ENCODE data around the gene MACROD2. TPM values are rescaled to one million over a fixed set of nuclear protein-coding genes. Genes with fewer than 3 reads are reported as not detected.

The MACROD2 gene
- total and polyA plus RNA-seq, 2 experiments from 2014 or later = 2.8 to 4.3 TPM

- 0 out of 3 replicates have a peak, but pooled peaks cover 5% of the 10 kb centered on the region for H3K4me1 Mint-ChIP-seq
- H2AFZ ChIP-seq = no peak overlapping the region
- no peaks in the 10 kb centered on the region for H3F3A ChIP-seq (replicated peaks; ENCODE audit: low read depth)
- H3K9me2 ChIP-seq (ENCODE audit: insufficient read depth) = 0 out of 2 replicates have a peak, but pooled peaks cover 3% of the 10 kb centered on the region
- no peak overlapping the region for H3K27ac Mint-ChIP-seq
- H3K36me3 Mint-ChIP-seq (ENCODE audit: low read depth) = no peaks in the 10 kb centered on the region
- no peaks in the 10 kb centered on the region for H3K27me3 Mint-ChIP-seq (ENCODE audit: insufficient read depth, low read depth, poor library complexity)
- H3K4me1 ChIP-seq (ENCODE audit: insufficient read depth) = no peaks in the 10 kb centered on the region
- no peak for TF ChIP-seq CREB1 (CRISPR knock-in tag; IDR thresholded peaks at IDR 0.05; ENCODE audit: low read depth)
- no peaks in the 10 kb centered on the region for H3K27me3 ChIP-seq (ENCODE audit: insufficient read depth)
- no peak overlapping the region for H3K27ac ChIP-seq (ENCODE audit: low read depth)
- H3K9me3 Mint-ChIP-seq = no peaks in the 10 kb centered on the region
- DNase-seq (ENCODE audit: low spot score) (no peak), ATAC-seq (no peak)
- H3K79me2 ChIP-seq (replicated peaks; ENCODE audit: insufficient read depth) = no peaks in the 10 kb centered on the region
- no peaks in the 10 kb centered on the region for H4K20me1 ChIP-seq (replicated peaks; ENCODE audit: insufficient read depth)
- no peak overlapping the region for H3K4me3 ChIP-seq
- H3K4me3 Mint-ChIP-seq = no peak overlapping the region
- no peak overlapping the region for H3K4me2 ChIP-seq
- no peaks in the 10 kb centered on the region for H3K36me3 ChIP-seq (ENCODE audit: insufficient read depth)
These were observed 1927.9 kb downstream of the MACROD2 start for GRCh38 chr20:15923030-15923776.

GRCh38 chr20:15924556-15924955 is 1929.2 kb downstream of the MACROD2 start:
- no peak for DNase-seq (ENCODE audit: low spot score)
- H3K4me1 ChIP-seq (ENCODE audit: insufficient read depth) = no peaks in the 10 kb centered on the region
- no peak overlapping the region for H3K27ac ChIP-seq (ENCODE audit: low read depth)
- H3K4me3 ChIP-seq = no peak overlapping the region
- 0 out of 2 replicates have a peak, but pooled peaks cover 3% of the 10 kb centered on the region for H3K9me2 ChIP-seq (ENCODE audit: insufficient read depth)
- H3K4me2 ChIP-seq = no peak overlapping the region
- no peaks in the 10 kb centered on the region for H3K36me3 ChIP-seq (ENCODE audit: insufficient read depth)
- Mint-ChIP-seq H3K27me3 (ENCODE audit: insufficient read depth, low read depth, poor library complexity) (no peaks in the 10 kb centered on the region), H3K9me3 (no peaks in the 10 kb centered on the region), H3K4me1 (no peaks in the 10 kb centered on the region), H3K36me3 (ENCODE audit: low read depth) (no peaks in the 10 kb centered on the region), H3K4me3 (no peak overlapping the region), H3K27ac (no peak overlapping the region)
- no peaks in the 10 kb centered on the region for H4K20me1 ChIP-seq (replicated peaks; ENCODE audit: insufficient read depth)
- no peaks in the 10 kb centered on the region for H3F3A ChIP-seq (replicated peaks; ENCODE audit: low read depth)
- no peak for ATAC-seq
- no peaks in the 10 kb centered on the region for H3K79me2 ChIP-seq (replicated peaks; ENCODE audit: insufficient read depth)
- H3K27me3 ChIP-seq (ENCODE audit: insufficient read depth) = no peaks in the 10 kb centered on the region
- H2AFZ ChIP-seq = no peak overlapping the region
- TF ChIP-seq ETS1 (IDR thresholded peaks at IDR 0.05) (no peak), REST (IDR thresholded peaks at IDR 0.05; ENCODE audit: unreplicated experiment) (no peak), STAT1 (IDR thresholded peaks at IDR 0.05; ENCODE audit: unreplicated experiment) (no peak), ZNF462 (CRISPR knock-in tag; IDR thresholded peaks at IDR 0.05) (no peak), CREB1 (CRISPR knock-in tag; IDR thresholded peaks at IDR 0.05; ENCODE audit: low read depth) (no peak), CTCF (conservative IDR thresholded peaks at IDR 0.05; ENCODE audit: low read depth in 2 of 2) (no peak), POLR2AphosphoS5 (IDR thresholded peaks at IDR 0.05; ENCODE audit: low read depth) (no peak), JUNB (IDR thresholded peaks at IDR 0.05; ENCODE audit: unreplicated experiment) (no peak)

Measured in GM23338 (cell line).